ENCODE results near the gene TBC1D8. TPM values are rescaled to one million over a fixed set of nuclear protein-coding genes. Genes with fewer than 3 reads are reported as not detected.
"Not testable (repeated sequence)": the region's sequence is repeated elsewhere in the genome, so short reads cannot be mapped to it uniquely, and the experiment has no call there.

The TBC1D8 gene
- total RNA-seq, 1 donor from 2014 or later = 0.51 TPM

- intact Hi-C loops (cut with micrococcal nuclease) = no loop called here
Measured at GRCh38 chr2:101080211-101081068, 70.7 kb downstream of the TBC1D8 start.

DNA sequence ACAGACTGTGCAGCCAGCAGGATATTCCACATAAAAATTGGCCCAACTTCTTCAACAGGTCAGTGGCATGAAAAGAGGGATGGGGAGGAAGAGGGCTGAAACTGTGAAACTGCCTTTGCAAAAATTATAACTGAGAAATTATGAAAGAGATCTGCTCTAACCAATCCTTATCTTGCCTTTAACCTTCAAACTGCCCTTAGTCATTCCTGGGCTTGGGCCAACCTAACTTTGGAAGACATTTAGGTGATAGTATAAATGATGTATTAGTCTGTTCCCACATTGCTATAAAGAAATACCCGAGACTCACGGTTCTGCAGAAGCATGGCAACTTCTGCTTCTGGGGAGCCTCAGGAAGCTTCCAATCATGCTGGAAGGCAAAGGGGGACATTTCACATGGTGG, 74.6 kb downstream of the TBC1D8 start:
- intact Hi-C loops (cut with micrococcal nuclease) = no loop called here

DNA sequence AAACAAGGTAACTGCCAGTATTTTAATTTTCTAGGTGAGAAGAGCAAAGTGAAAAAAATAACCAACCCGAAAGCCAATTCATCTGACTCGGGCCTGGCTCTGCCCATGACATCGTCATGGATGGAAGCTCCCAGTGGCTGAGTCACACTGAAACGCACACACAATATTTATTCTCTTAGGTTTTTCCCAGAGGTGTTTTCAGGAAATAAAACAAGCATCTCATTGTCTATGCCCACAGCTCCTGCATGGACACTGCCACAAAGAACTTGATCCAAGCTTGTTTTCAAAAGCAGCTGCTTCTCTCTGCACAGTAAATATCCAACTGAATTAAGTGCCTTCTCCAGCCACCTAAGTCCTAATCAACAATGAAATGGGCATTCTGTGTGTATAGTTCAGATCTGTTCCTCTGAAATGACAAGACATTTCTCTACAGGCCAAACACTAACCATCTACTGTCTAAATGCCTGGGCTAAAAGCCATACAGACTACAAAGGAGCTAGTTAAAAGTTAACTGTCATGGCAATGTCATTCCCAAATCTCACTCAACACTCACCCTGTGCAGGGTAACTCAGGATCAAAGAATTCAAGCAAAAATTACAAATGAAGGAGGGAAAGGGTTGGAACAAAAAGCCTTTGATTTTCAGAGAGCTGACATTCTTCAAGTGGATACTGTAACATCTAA, 86.2 kb downstream of the TBC1D8 start:
- intact Hi-C loops (cut with micrococcal nuclease) = no loop called here

DNA sequence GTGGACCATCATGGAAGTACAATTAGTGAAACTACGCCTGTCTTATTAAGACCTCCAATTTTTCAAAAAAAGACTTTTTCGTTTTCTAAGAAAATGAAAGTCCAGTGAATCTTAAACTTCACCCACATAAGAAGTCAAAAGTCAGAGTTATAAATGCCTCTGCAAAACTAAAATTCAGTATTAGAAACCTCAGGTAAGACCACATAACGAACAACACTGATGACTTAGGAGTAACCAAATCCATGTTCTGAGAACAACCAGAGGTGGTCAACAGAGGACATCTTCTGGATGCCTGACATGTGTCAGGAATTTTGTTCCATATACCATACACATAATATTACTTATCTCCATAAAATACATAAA, 86.7 kb downstream of the TBC1D8 start:
- intact Hi-C loops (cut with micrococcal nuclease) = no loop called here

- intact Hi-C loops (cut with micrococcal nuclease) = no loop called here
Measured at GRCh38 chr2:101064125-101064502, 87.1 kb downstream of the TBC1D8 start.

DNA sequence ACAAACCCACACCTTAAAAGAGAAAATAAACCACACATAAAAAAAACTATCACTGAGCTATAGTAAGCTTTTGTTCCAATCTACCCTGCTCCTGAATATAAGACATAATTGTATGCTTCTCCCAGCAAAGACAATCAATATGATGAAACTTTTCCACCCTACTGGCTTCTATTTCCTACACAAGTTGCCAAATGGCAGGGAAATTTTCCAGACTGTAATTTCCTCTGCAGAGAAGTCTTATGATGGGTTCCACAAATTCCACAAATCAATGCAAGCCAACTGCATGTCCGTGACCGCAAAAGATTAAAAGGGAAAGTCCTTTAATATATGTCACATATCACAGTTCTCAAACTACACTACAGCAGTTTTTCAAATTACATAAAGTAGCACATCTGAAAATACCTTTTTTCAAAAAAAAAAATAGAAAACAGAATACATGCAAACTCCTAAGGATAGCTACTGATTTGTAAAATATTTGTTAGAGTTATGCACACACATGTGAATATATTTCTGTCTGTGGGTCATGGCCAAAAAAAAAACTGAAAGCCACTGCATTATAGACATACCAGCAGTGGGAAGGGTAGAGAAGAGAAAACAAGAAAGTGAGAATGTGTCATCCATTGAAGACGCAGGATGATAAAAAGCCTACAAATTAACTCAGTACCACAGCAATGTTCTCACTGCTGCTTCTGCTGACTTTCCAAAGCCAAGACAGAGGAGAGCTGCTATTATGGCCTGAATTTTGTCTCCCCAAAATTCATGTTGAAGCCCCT, 87.6 kb downstream of the TBC1D8 start:
- intact Hi-C loops (cut with micrococcal nuclease) = no loop called here

DNA sequence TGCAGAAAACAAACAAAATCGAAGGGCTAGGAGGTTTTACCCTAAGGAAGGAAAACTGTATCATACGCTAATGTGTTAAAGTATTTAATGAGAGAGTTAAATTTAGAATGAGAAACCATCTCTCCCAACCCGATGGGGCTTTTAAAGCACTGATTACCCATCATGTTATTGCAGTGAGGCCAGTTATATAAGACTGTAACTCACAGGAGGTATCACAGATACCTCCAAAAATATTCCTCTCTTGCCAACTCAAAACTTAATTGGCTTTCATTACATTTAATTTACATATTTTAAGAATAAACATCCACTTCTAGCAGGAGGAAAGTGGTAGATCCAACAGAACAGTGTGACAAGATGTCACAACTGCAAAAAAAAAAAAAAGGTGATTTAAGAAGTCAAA, 92.8 kb downstream of the TBC1D8 start:
- intact Hi-C loops (cut with micrococcal nuclease) = no loop called here

- intact Hi-C loops (cut with micrococcal nuclease) = no loop called here
Measured at GRCh38 chr2:101057051-101057933, 93.9 kb downstream of the TBC1D8 start.

- intact Hi-C loops (cut with micrococcal nuclease) = no loop called here
Measured at GRCh38 chr2:101053117-101053516, 98.1 kb downstream of the TBC1D8 start.

DNA sequence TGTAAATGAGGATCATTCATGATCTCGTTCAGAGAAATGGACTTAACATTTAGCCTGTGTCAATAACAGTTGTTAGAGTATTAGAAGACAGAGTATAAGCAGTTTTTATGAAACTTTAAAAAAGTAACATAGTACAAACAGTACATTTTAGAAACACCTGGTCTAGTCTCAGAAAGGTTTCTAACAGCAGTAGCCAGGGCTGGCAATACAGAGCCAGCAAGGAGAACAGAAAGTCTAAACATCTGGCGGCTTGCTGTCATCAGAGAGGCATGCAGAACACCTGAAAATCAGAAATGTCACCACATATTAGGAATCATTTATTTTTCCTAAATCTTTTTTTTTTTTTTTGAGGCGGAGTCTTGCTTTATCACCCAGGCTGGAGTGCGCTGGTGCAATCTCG, 99.0 kb downstream of the TBC1D8 start:
- intact Hi-C loops (cut with micrococcal nuclease) = no loop called here

DNA sequence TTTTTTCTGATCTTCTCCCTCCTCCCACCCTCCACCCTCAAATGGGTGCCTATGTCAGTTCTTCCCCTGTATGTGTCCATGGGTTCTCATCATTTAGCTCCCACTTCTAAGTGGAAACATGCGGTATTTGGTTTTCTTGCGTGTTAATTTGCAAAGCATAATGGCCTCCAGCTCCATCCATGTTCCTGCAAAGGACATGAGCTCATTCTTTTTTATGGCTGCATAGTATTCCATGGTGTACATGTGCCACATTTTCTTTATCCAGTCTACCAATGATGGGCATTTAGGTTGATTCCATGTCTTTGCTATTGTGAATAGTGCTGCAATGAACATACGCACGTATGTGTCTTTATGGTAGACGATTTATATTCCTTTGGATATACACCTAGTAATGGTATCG, 100.3 kb downstream of the TBC1D8 start:
- intact Hi-C loops (cut with micrococcal nuclease) = not testable (repeated sequence)

DNA sequence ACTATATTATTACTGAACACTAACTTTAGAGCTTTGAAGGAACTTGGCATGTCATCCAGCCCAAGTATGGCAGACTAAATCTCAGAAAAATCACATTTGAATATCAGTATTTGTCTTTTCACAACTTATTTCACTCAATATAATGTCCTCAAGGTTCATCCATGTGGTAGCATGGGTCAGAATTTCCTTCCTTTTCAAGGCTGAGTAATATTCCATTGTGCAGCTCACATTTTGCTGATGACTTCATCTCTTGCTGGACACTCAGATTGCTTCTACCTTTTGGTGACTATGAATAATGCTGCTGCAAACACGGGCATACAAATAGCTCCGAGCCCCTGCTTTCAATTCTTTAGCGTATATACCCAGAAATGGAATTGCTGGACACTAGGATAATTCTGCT, 102.4 kb downstream of the TBC1D8 start:
- intact Hi-C loops (cut with micrococcal nuclease) = no loop called here

DNA sequence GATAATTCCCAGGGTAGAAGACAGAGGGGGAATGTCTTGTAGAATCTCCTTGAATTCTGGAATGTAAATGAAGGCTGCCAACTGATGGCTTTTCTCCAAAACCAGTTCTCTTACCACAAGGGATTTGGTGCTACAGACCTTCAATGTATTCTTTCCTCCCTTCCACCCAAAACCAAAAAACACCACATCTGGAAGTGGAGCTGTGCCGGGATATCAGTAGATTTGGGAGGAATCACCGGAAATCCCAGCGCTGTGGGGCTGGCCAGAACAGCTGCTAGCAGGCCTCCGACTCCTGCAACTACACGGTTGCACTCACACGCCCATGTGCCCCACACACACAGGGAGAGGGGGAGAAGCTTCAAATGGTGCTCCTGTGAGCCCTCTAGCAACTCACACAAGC, 103.4 kb downstream of the TBC1D8 start:
- intact Hi-C loops (cut with micrococcal nuclease) = no loop called here

DNA sequence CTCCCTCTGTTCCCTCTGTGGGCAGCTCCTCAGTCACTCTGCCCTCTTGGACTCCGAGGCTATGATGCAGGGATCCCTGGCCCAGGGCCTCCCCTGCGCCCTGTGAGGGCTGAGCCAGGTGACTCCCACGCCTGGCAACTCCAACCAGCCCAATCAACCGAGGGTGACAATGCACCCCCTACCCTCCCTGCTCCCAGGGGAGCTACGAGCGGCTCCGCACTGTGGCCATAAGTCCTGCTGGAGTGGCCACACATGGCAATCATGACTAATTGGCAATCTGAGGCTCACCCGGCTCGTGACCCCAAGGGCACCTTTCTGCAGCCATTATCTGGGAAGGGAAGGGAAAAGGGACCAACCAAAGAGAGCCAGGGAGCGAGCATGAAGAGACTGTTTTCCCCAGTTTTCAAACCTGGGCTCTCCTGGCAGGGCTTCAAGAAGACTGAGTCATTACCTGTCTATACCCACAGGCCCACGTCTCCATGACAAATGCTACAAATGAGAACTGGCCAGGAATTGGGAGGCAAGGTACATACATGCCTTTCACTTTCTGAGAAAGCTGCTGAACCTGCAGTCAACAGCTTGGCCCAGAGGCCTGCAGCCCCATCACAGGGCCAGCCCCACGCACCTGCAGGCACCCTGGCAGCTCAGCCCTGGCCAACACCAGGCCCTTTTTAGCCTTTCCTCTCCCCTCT, 104.0 kb downstream of the TBC1D8 start:
- intact Hi-C loops (cut with micrococcal nuclease) = no loop called here

DNA sequence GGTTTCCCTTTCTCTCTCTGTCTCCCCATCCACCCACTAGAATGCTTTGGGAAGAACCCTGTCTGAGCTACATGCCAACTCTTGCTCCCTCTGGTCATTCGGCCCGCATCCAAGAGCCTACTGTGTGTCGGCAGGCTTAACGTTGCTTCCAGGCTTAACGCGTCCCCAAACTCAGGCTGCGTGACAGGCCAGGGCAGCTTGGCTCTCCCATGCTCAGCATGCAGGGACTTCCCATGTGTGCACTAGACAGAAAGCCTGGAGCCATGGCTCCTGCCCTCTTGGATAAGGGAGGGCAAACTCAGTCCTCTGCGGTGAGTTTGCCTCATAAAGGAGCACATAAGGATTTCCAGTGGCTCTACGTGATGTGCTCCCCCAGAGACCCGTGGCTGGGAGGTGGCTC, 105.9 kb downstream of the TBC1D8 start:
- intact Hi-C loops (cut with micrococcal nuclease) = no loop called here

- intact Hi-C loops (cut with micrococcal nuclease) = no loop called here
Measured at GRCh38 chr2:101041413-101041812, 109.8 kb downstream of the TBC1D8 start.

DNA sequence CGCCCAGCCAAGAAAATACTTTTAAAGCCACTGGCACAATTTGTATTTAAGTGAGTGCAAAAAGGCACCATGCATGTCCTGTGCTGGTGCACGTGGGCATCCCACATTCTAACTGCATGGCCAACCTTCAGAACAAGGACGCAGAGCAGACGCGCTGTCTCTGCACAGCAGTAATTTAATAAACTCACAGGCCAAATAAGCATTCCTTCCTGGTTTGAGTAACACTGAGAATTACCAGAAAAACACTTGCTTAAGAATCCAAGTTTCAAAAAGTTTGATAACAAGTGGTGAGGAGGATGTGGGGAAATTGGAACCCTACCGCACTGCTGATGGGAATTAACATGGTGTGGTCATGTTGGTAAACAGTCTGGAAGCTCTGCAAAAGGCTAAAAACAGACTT, 110.4 kb downstream of the TBC1D8 start:
- intact Hi-C loops (cut with micrococcal nuclease) = no loop called here

DNA sequence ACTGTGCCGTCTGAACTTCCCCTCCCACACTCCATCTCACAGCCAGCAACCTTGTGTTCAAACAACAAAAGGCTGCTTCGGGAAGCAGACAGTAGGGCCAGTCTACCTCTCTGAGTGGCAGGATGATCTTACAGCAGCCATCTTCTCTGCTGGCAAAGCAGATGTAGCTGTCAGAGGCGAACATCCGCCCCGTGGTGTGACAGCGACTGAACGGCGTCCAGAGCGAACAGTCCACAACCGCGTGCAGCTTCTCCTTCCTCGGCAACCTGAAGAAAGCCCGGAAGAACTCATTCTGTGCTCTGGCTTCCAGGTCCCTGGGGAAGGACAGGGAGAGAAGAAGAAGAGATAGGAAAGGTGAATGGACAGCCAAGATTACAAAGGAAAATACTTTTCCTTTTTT, 111.1 kb downstream of the TBC1D8 start:
- intact Hi-C loops (cut with micrococcal nuclease) = no loop called here

GRCh38 chr2:101038455-101039255, 112.5 kb downstream of the TBC1D8 start:
- intact Hi-C loops (cut with micrococcal nuclease) = no loop called here

Measured in T-helper 1 cell treated with Interleukin-12 subunit alpha and Interleukin-12 subunit beta and Interleukin-4 antibody, amounts not matched to agents 30 ng/mL and 1 ng/mL, for 36 hours (primary cell).